ENCODE data around the gene ERCC1. TPM values are rescaled to one million over a fixed set of nuclear protein-coding genes. Genes with fewer than 3 reads are reported as not detected.
A peak's percentile ranks its signal among the peaks of the same experiment; 100 is the strongest.

Gene ERCC1
- total RNA-seq, 1 donor from 2014 or later = 65.0 TPM

DNA sequence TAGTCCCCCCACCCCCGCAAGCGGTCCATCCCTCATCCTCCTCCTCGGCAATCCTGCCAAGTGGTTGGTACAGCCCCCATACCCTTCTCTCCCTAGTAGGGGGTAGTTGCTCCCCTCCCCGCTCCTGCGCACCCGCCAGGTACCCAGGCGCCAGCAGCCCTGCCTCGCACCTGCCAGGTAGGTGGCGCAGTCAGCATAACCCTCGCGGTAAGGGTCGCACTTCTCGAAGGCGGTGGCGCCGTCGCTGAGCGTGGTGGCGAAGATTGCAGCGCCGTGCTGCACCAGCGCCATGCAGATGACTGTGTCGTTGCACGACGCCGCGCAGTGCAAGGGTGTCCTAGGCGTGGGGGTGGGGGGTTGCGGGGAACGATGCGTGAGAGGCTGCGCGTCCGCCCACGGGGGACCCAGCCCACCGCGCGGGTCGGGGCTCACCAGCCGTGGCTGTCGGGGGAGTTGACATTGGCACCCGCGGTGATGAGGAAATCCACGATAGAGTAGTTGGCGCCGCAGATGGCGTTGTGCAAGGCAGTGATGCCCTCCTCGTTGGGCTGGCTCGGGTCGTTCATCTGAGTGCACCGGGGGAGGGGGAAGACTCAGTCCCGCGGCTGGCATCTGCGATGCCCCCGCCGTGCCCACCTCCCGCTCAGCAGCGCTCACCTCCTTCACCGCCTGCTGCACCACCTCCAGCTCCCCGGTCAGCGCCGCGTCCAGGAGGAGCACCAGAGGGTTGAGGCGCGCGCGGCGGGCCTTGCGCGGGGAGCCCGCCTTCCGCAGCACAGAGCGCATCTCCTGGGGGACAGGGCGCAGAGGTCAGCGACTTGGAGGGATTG, 38.1 kb downstream of the ERCC1 start:
- Histone ChIP-seq H3K36me3 (ENCODE audit: control insufficient read depth, insufficient read depth, low read length) (peaks cover 21% of the 10 kb centered on the region), H3K4me3 (ENCODE audit: low read depth, low read length) (no peak overlapping the region), H3K27me3 (ENCODE audit: control insufficient read depth, insufficient read depth, low read length) (no peaks in the 10 kb centered on the region)
- DNase-seq (ENCODE audit: low read depth) = no peak
- no peak for FAIRE-seq
- TF ChIP-seq, protein P1, sequence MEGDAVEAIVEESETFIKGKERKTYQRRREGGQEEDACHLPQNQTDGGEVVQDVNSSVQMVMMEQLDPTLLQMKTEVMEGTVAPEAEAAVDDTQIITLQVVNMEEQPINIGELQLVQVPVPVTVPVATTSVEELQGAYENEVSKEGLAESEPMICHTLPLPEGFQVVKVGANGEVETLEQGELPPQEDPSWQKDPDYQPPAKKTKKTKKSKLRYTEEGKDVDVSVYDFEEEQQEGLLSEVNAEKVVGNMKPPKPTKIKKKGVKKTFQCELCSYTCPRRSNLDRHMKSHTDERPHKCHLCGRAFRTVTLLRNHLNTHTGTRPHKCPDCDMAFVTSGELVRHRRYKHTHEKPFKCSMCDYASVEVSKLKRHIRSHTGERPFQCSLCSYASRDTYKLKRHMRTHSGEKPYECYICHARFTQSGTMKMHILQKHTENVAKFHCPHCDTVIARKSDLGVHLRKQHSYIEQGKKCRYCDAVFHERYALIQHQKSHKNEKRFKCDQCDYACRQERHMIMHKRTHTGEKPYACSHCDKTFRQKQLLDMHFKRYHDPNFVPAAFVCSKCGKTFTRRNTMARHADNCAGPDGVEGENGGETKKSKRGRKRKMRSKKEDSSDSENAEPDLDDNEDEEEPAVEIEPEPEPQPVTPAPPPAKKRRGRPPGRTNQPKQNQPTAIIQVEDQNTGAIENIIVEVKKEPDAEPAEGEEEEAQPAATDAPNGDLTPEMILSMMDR (IDR thresholded peaks at IDR 0.05; ENCODE audit: insufficient read depth, low read length, severe bottlenecking) = no peak

DNA sequence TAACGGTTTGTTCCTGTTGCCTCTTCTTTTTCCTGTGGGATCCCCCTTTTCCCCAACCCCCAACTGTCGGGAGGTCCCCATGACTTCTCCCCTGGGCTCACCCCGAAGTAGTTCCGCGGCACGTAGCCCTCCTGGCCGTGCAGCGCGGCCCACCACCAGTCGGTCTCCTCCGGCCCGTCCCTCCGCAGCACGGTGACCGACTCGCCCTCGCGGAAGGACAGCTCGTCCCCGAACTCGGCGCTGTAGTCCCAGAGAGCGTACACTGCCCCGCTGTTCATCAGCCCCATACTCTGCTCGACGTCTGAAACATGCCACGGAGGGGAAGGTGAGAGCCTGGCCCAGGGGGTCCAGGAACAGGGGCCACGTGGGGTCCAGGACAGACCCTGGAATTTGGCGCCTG, 41.3 kb downstream of the ERCC1 start:
- H3K36me3 ChIP-seq (ENCODE audit: control insufficient read depth, insufficient read depth, low read length) = peaks cover 26% of the 10 kb centered on the region
- no peak for FAIRE-seq
- no peak for DNase-seq (ENCODE audit: low read depth)
- H3K27me3 ChIP-seq (ENCODE audit: control insufficient read depth, insufficient read depth, low read length) = no peaks in the 10 kb centered on the region
- no peak overlapping the region for H3K4me3 ChIP-seq (ENCODE audit: low read depth, low read length)
- TF ChIP-seq, protein P1 (IDR thresholded peaks at IDR 0.05; ENCODE audit: insufficient read depth, low read length, severe bottlenecking) = no peak

DNA sequence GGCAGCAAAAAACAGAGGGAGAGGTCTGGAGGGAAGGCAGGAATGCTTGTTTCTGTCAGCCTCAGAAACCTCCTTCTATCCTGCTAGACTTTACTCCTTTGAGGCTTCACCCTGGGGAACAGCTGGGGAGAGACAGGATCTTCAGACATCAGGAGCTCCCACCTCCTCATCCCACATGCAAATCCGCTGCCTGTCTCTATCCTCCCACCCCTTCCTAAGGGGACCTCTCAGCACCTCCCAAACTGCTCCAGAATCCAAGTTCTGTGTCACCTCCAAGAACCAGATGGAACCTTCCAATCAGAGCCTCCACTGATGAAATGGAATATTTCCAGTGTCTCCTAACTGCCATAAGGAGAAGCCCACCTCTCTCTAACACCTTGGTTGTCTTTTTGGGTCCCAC, 43.6 kb downstream of the ERCC1 start:
- no peaks in the 10 kb centered on the region for H3K27me3 ChIP-seq (ENCODE audit: control insufficient read depth, insufficient read depth, low read length)
- no peak for DNase-seq (ENCODE audit: low read depth)
- FAIRE-seq = no peak
- TF ChIP-seq, protein P1 (IDR thresholded peaks at IDR 0.05; ENCODE audit: insufficient read depth, low read length, severe bottlenecking) = no peak
- H3K36me3 ChIP-seq (ENCODE audit: control insufficient read depth, insufficient read depth, low read length) = peaks cover 20% of the 10 kb centered on the region
- no peak overlapping the region for H3K4me3 ChIP-seq (ENCODE audit: low read depth, low read length)

DNA sequence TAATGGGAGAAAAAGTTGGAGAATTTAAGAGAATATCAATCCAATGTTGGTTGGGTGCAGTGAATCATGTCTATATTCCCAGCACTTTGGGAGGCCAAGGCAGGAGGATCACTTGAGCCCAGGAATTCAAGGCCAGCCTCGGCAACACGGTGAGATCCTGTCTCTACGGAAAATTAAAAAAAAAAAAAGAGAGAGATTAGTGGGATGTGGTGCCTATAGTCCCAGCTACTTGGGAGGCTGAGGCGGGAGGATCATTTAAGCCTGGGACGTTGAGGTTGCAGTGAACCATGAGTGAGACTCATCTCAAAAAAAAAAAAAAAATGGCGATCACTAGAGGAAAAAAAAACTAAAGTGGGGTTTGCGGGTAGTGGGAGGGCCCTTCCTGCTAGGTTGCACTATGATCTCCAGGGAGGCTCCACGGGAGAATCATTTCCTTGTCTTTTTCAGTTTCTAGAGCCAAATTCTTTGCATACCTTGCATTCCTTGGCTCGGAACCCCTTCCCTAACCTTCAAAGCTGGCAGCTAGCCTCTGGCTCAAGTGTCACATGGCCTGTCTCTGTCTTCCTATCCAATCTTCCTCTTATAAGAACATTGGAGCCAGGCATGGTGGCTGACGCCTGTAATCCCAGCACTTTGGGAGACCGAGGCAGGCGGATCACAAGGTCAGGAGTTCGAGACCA, 47.5 kb downstream of the ERCC1 start:
- peaks cover 7% of the 10 kb centered on the region for H3K36me3 ChIP-seq (ENCODE audit: control insufficient read depth, insufficient read depth, low read length)
- TF ChIP-seq, protein P1 (IDR thresholded peaks at IDR 0.05; ENCODE audit: insufficient read depth, low read length, severe bottlenecking) = no peak
- FAIRE-seq (no peak), DNase-seq (ENCODE audit: low read depth) (peak; percentile 44)
- H3K4me3 ChIP-seq (ENCODE audit: low read depth, low read length) = no peak overlapping the region
- no peaks in the 10 kb centered on the region for H3K27me3 ChIP-seq (ENCODE audit: control insufficient read depth, insufficient read depth, low read length)

DNA sequence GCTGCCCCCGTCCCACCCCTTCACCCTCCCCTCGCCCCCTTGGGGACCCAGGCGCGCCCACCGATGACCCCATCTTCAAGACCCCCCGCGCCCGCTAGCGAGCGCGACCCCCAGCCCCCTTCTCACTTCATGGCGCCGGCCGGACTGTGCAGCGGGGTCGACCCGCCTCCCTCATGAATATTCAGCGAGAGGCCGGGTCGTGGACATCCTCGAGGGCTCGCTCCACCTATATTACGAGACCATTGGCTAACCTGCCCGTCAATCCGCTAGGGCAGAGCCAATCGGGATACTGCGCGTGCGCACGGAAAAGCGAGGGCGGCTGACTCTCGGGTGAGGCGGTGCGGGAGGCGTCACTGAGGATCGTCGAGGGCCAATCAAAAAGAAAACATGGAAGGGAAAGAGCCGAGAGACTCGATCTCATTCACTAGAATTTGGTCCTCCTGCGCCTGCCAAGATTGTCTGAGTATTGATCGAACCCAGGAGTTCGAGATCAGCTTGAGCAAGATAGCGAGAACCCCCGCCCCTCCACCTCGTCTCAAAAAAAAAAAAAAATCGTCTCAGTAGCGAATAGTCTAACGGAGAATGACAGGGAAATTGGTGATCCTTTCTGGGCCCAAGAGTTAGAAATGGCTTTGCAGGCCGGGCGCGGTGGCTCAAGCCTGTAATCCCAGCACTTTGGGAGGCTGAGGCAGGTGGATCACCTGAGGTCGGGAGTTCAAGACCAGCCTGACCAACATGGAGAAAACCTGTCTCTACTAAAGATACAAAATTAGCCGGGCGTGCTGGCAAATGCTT, 53.1 kb downstream of the ERCC1 start, which contains the start of gene ERCC2:
Gene ERCC2, minus strand, starts transcription at position 164 of the 795 bp plus-strand sequence. Its CDS starts 33 bp downstream, at position 131.
- FAIRE-seq (no peak), DNase-seq (ENCODE audit: low read depth) (peak; percentile 91)
- peak within 1 kb of the TSS; percentile 77 for H3K4me3 ChIP-seq (ENCODE audit: low read depth, low read length)
- peaks cover 1% of the 10 kb centered on the region for H3K36me3 ChIP-seq (ENCODE audit: control insufficient read depth, insufficient read depth, low read length)
- TF ChIP-seq, protein P1 (IDR thresholded peaks at IDR 0.05; ENCODE audit: insufficient read depth, low read length, severe bottlenecking) = no peak
- no peaks in the 10 kb centered on the region for H3K27me3 ChIP-seq (ENCODE audit: control insufficient read depth, insufficient read depth, low read length)

Data from bronchial epithelial cell (primary cell).